Loucy (cell line): ENCODE results near the gene BICRA.
"Not testable (repeated sequence)": the region's sequence is repeated elsewhere in the genome, so short reads cannot be mapped to it uniquely, and the experiment has no call there.

ENCODE experiments used
- H2AFZ ChIP-seq: fragments of 200-600 bp; sonication (generic); 2 replicates; pipeline ENCODE4 v1.6.0; 2016; ENCODE audit warnings: antibody characterized with exemption, mild to moderate bottlenecking, low read length, moderate library complexity
- H3F3A ChIP-seq: fragments of 200-600 bp; 2 replicates; pipeline ENCODE4 v1.6.0; 2016; ENCODE audit warnings: antibody characterized with exemption, low read depth, mild to moderate bottlenecking
- H3K27me3 ChIP-seq: fragments of 200-600 bp; sonication (generic); 2 replicates; pipeline ENCODE4 v1.6.1; 2014; ENCODE audit warnings: low read length, mild to moderate bottlenecking; ENCODE audit not compliant: insufficient read depth, poor library complexity, severe bottlenecking
- H3K36me3 ChIP-seq: fragments of 200-600 bp; sonication (generic); 2 replicates; pipeline ENCODE4 v1.6.1; 2016; ENCODE audit warnings: low read length; ENCODE audit not compliant: insufficient read depth
- H3K4me1 ChIP-seq: fragments of 200-600 bp; sonication (generic); 2 replicates; pipeline ENCODE4 v1.5.1; 2014; ENCODE audit warnings: low read length, mild to moderate bottlenecking; ENCODE audit not compliant: insufficient read depth, poor library complexity, severe bottlenecking
- H3K4me2 ChIP-seq: fragments of 200-600 bp; sonication (generic); 2 replicates; pipeline ENCODE4 v1.6.0; 2014; ENCODE audit warnings: antibody characterized with exemption, low read length, low read depth, mild to moderate bottlenecking; ENCODE audit not compliant: poor library complexity, severe bottlenecking
- H3K4me3 ChIP-seq: fragments of 200-600 bp; sonication (generic); 2 replicates; pipeline ENCODE4 v1.5.1; 2014; ENCODE audit warnings: low read length, mild to moderate bottlenecking, mixed read lengths; ENCODE audit not compliant: poor library complexity, severe bottlenecking
- H3K79me2 ChIP-seq: fragments of 200-600 bp; sonication (generic); 2 replicates; pipeline ENCODE4 v1.6.1; 2014; ENCODE audit warnings: low read length; ENCODE audit not compliant: insufficient read depth
- H3K9ac ChIP-seq: fragments of 200-600 bp; sonication (generic); 2 replicates; pipeline ENCODE4 v1.6.0; 2014; ENCODE audit warnings: mild to moderate bottlenecking, low read depth, low read length, moderate library complexity; ENCODE audit not compliant: poor library complexity, severe bottlenecking
- H3K9me2 ChIP-seq: fragments of 200-600 bp; sonication (generic); replicated peaks from 2 replicates; pipeline ENCODE4 v1.6.1; 2016; ENCODE audit warnings: low read depth, low read length, mixed read lengths
- H3K9me3 ChIP-seq: fragments of 200-600 bp; sonication (generic); 2 replicates; pipeline ENCODE4 v1.6.1; 2014; ENCODE audit warnings: mild to moderate bottlenecking, antibody characterized with exemption, low read length, low read depth; ENCODE audit not compliant: insufficient read depth
- H4K20me1 ChIP-seq: fragments of 200-600 bp; sonication (generic); 2 replicates; pipeline ENCODE4 v1.6.0; 2014; ENCODE audit warnings: antibody characterized with exemption, low read length, mild to moderate bottlenecking; ENCODE audit not compliant: insufficient read depth, poor library complexity, severe bottlenecking
- CTCF ChIP-seq: fragments of 200-600 bp; sonication (generic); conservative IDR thresholded peaks from 2 replicates; pipeline ENCODE4 v1.5.1; 2014; ENCODE audit warnings: mild to moderate bottlenecking, antibody characterized with exemption, low read length
- EZH2phosphoT487 ChIP-seq: fragments of 200-600 bp; IDR thresholded peaks from 2 replicates; pipeline ENCODE4 v1.6.1; 2018; ENCODE audit warnings: antibody characterized with exemption, mild to moderate bottlenecking, moderate library complexity, borderline replicate concordance

The BICRA gene

GRCh38 chr19:47593860-47594259, 15.1 kb upstream of the BICRA start:
- Histone ChIP-seq H3K4me1 (no peaks in the 10 kb centered on the region), H3K9me3 (no peaks in the 10 kb centered on the region), H3K36me3 (no peaks in the 10 kb centered on the region), H3K4me2 (no peak overlapping the region), H3K4me3 (no peak overlapping the region), H3K9me2 (no peaks in the 10 kb centered on the region), H2AFZ (no peak overlapping the region), H4K20me1 (no peaks in the 10 kb centered on the region), H3K79me2 (no peaks in the 10 kb centered on the region), H3F3A (peaks cover 3% of the 10 kb centered on the region; the same call in 1 of the 2 replicates), H3K27me3 (no peaks in the 10 kb centered on the region), H3K9ac (no peak overlapping the region)
- no peak for TF ChIP-seq CTCF
- no peak for TF ChIP-seq EZH2phosphoT487

GRCh38 chr19:47595944-47596343, 13.0 kb upstream of the BICRA start:
- Histone ChIP-seq H3K9me3 (no peaks in the 10 kb centered on the region), H3K4me2 (no peak overlapping the region)

GRCh38 chr19:47598407-47599349, 10.3 kb upstream of the BICRA start:
- Histone ChIP-seq H3K9me3 (no peaks in the 10 kb centered on the region), H3K9ac (no peak overlapping the region), H3F3A (peaks cover 3% of the 10 kb centered on the region; the same call in 1 of the 2 replicates), H3K79me2 (no peaks in the 10 kb centered on the region), H3K27me3 (no peaks in the 10 kb centered on the region), H3K4me1 (peaks cover 12% of the 10 kb centered on the region), H2AFZ (peak overlapping the region; percentile 28; the same call in 1 of the 2 replicates), H3K9me2 (no peaks in the 10 kb centered on the region), H4K20me1 (no peaks in the 10 kb centered on the region), H3K4me3 (no peak overlapping the region), H3K4me2 (peak overlapping the region; percentile 86), H3K36me3 (no peaks in the 10 kb centered on the region)
- no peak for TF ChIP-seq EZH2phosphoT487
- TF ChIP-seq CTCF = no peak

More at GRCh38 chr19:47595944-47596343, 13.0 kb upstream of the BICRA start:
- H3K36me3 ChIP-seq = no peaks in the 10 kb centered on the region
- H4K20me1 ChIP-seq = no peaks in the 10 kb centered on the region
- peaks cover 3% of the 10 kb centered on the region; the same call in 1 of the 2 replicates for H3F3A ChIP-seq
- H2AFZ ChIP-seq = no peak overlapping the region
- TF ChIP-seq EZH2phosphoT487 (no peak), CTCF (no peak)
- no peaks in the 10 kb centered on the region for H3K27me3 ChIP-seq
- H3K4me3 ChIP-seq = no peak overlapping the region
- peaks cover 8% of the 10 kb centered on the region for H3K4me1 ChIP-seq
- no peaks in the 10 kb centered on the region for H3K79me2 ChIP-seq
- no peak overlapping the region for H3K9ac ChIP-seq
- H3K9me2 ChIP-seq = no peaks in the 10 kb centered on the region

- Histone ChIP-seq H2AFZ (peak overlapping the region; percentile 83), H3K4me3 (peak overlapping the region; percentile 85), H3K9ac (peak overlapping the region; percentile 78), H3K4me1 (peaks cover 12% of the 10 kb centered on the region), H3K4me2 (peak overlapping the region; percentile 86)
- not testable (repeated sequence) for H3K9me2 ChIP-seq, H3F3A ChIP-seq, H3K27me3 ChIP-seq, H3K36me3 ChIP-seq, H4K20me1 ChIP-seq, H3K9me3 ChIP-seq, H3K79me2 ChIP-seq
Measured at GRCh38 chr19:47599671-47600245, 9.2 kb upstream of the BICRA start.
